ENCODE results near the gene ARHGEF9. TPM values are rescaled to one million over a fixed set of nuclear protein-coding genes. Genes with fewer than 3 reads are reported as not detected.

ARHGEF9 gene
- polyA plus RNA-seq, 2 of the 4 experiments (the other 2 are of a cell fraction): 6.8 to 15.4 TPM

DNA sequence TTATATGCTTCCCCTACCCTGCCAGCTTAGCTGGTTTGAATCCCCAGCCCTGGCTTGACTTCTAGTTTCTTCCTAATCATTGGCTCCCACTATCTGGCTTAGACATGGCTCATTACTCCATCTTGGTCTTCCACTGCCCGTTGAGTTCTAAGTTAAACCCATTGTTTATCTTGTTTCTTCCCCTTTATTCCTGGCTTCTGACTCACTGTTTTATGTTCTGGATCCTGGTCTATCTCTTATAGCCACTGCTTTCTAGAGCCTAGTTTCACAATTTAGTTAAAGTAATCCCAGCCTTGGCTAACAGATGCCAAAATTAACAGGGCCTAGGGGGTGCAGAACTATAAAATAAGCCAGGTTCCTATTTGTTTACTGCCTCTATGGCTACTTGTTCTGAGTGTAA is 120.9 kb downstream of the ARHGEF9 start (continued):
- no peak for TF ChIP-seq HMGXB4 (CRISPR knock-in tag; IDR thresholded peaks at IDR 0.05; ENCODE audit: borderline replicate concordance)
- TF ChIP-seq EHMT2 (IDR thresholded peaks at IDR 0.05; ENCODE audit: low read depth): no peak
- TF ChIP-seq RFX5 (IDR thresholded peaks at IDR 0.05): no peak
- TF ChIP-seq KDM1A (IDR thresholded peaks at IDR 0.05; ENCODE audit: low read depth): no peak
- TF ChIP-seq CEBPB (IDR thresholded peaks at IDR 0.05): no peak
- no peak for TF ChIP-seq GATA3 (IDR thresholded peaks at IDR 0.05; ENCODE audit: borderline replicate concordance)

DNA sequence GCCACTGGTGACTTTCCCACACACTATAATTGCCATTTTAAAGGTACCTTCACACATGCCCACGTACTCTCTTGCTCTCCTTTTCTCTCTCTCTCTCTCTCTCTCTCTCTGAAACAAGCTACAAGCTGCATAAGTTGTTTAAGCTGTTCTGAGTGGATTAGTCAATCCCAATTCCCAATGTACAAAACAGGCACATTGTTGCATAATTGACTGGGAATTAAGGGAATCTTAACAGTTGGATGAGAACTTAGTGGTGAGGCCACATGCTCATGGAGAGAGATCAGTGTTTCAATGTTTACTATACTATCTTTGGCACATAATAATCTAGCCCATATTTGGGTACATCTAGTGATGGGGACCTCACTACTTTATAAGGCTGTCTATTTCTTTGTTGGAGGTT is 123.3 kb downstream of the ARHGEF9 start:
- 42% methylated on average over 1 of the region's 1 CpG for WGBS (ENCODE audit: missing lambda C conversion rate)
- CTCF ChIA-PET: no interaction called here
- no peak for FAIRE-seq

DNA sequence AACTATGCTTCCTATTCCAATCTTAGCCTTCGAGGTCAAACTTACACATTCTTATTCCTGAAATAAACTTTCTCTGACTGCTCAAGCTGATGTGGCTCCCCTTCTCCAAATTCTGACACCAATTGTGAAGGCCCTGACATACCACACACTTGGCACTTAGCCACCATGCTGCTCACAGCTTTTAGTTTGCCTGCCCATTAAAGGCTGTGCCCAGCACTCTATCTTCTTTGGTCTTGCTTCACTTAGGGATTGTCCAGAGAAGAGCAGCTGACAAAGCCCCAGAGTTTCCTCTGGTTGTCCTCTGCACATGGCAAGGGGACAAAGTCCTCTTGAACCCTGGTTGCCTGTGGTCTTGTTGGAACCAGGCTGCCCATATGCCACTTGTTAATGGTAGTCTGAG is 126.1 kb downstream of the ARHGEF9 start:
- Histone ChIP-seq H3K4me3 (no peak overlapping the region), H3K4me1 (no peaks in the 10 kb centered on the region)
- POLR2A ChIA-PET: no interaction called here

More for the DNA sequence above, 123.3 kb downstream of the ARHGEF9 start:
- POLR2A ChIA-PET: no interaction called here
- TF ChIP-seq USF2 (IDR thresholded peaks at IDR 0.05) (no peak), RFX5 (IDR thresholded peaks at IDR 0.05) (no peak), JUNB (IDR thresholded peaks at IDR 0.05) (no peak), ZFP36 (IDR thresholded peaks at IDR 0.05; ENCODE audit: borderline replicate concordance, partially characterized antibody) (no peak), KDM5A (IDR thresholded peaks at IDR 0.05) (no peak)
- TF ChIP-seq, protein P1, sequence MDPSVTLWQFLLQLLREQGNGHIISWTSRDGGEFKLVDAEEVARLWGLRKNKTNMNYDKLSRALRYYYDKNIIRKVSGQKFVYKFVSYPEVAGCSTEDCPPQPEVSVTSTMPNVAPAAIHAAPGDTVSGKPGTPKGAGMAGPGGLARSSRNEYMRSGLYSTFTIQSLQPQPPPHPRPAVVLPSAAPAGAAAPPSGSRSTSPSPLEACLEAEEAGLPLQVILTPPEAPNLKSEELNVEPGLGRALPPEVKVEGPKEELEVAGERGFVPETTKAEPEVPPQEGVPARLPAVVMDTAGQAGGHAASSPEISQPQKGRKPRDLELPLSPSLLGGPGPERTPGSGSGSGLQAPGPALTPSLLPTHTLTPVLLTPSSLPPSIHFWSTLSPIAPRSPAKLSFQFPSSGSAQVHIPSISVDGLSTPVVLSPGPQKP (IDR thresholded peaks at IDR 0.05; ENCODE audit: low read depth, low read length): no peak
- ATAC-seq (no peak), DNase-seq (ENCODE audit: low read depth in 1 of 2, low spot score in 1 of 2) (no peak)
- H3K4me2 ChIP-seq: no peak overlapping the region
- H3K27ac ChIP-seq: no peak overlapping the region
- no peaks in the 10 kb centered on the region for H3K9me3 ChIP-seq
- no peaks in the 10 kb centered on the region for H3K4me1 ChIP-seq
- H3K4me3 ChIP-seq: no peak overlapping the region

More for the DNA sequence above, 126.1 kb downstream of the ARHGEF9 start:
- H3K9me3 ChIP-seq: no peaks in the 10 kb centered on the region
- no peak for FAIRE-seq
- WGBS (ENCODE audit: missing lambda C conversion rate): 83% methylated on average over 1 of the region's 1 CpG
- no peak overlapping the region for H3K4me2 ChIP-seq
- no peak for ATAC-seq
- H3K27ac ChIP-seq: no peak overlapping the region
- no peak for DNase-seq (ENCODE audit: low read depth in 1 of 2, low spot score in 1 of 2)
- TF ChIP-seq MAFK (IDR thresholded peaks at IDR 0.05; ENCODE audit: partially characterized antibody) (no peak), HOXA7 (CRISPR knock-in tag; IDR thresholded peaks at IDR 0.05) (no peak), E2F6 (IDR thresholded peaks at IDR 0.05; ENCODE audit: borderline replicate concordance, low read depth) (no peak), POLR2A (IDR thresholded peaks at IDR 0.05; ENCODE audit: low read length) (no peak), RFX5 (IDR thresholded peaks at IDR 0.05) (no peak), EP300 (IDR thresholded peaks at IDR 0.05) (no peak), CEBPB (IDR thresholded peaks at IDR 0.05) (no peak), RNF2 (IDR thresholded peaks at IDR 0.05; ENCODE audit: borderline replicate concordance, low read depth) (no peak), KDM5A (IDR thresholded peaks at IDR 0.05) (no peak), CHD2 (IDR thresholded peaks at IDR 0.05; ENCODE audit: low read length, partially characterized antibody) (no peak), CBX2 (IDR thresholded peaks at IDR 0.05; ENCODE audit: borderline replicate concordance, low read depth) (no peak), HOXB5 (CRISPR knock-in tag; IDR thresholded peaks at IDR 0.05) (no peak), JUNB (IDR thresholded peaks at IDR 0.05) (no peak), FOSL2 (IDR thresholded peaks at IDR 0.05) (no peak), FOSL2 (CRISPR knock-in tag; IDR thresholded peaks at IDR 0.05) (no peak), ESRRA (IDR thresholded peaks at IDR 0.05; ENCODE audit: borderline replicate concordance, low read length) (no peak), HEYL (CRISPR knock-in tag; IDR thresholded peaks at IDR 0.05) (no peak)
- TF ChIP-seq, protein P2, sequence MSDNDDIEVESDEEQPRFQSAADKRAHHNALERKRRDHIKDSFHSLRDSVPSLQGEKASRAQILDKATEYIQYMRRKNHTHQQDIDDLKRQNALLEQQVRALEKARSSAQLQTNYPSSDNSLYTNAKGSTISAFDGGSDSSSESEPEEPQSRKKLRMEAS (IDR thresholded peaks at IDR 0.05): no peak
- CTCF ChIA-PET: no interaction called here
